ENCODE measurements around the gene LRMDA. TPM values are rescaled to one million over a fixed set of nuclear protein-coding genes. Genes with fewer than 3 reads are reported as not detected.
A peak's percentile ranks its signal among the peaks of the same experiment; 100 is the strongest.

The LRMDA gene
- total RNA-seq, 4 donors from 2014 or later: 1.5 to 15.7 (median 4.6) TPM

DNA sequence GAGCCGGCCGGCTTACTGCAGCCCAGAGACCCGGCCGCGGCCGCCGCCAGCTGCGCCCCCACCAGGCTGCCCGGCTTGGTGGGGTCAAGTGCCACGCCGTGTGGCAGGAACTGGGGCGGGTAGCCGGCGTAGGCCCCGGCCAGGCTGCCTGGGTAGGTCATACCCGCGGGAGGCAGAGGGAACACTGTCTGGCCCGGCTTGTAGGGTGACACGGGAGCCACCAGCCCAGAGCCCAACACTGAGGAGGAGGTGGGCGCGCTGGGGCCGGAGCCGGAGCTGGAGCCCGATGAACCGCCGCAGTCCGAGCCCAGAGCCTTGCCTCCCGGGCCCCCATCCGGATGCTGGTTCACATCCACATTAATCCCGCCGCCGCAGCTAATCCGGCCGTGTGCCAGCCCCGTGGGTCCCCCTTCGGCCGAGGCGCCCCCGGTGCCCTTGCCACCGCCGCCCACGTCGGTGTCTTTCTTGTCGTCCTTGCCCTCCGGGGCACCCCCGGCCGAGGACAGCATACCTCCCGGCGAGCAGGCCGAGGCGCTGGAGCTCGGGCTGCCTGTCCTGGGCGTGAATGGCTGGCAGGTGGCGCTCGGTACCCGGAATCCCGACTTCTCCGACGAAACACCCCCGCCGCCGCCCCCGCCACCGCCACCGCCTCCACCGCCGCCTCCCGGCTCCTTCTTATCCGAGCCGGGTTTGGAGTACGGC is 31.8 kb upstream of the LRMDA start:
- peak overlapping the region; percentile 81 to 82 for H3K4me3 ChIP-seq
- no peaks in the 10 kb centered on the region for H3K36me3 ChIP-seq
- no peaks in the 10 kb centered on the region for H3K9me3 ChIP-seq
- H3K27ac ChIP-seq: peak overlapping the region; percentile 97 to 98
- TF ChIP-seq POLR2A (IDR thresholded peaks at IDR 0.05) (no peak), CTCF (IDR thresholded peaks at IDR 0.05) (peak; percentile 50 to 79 (median 58))
- H3K4me1 ChIP-seq: peaks cover 0 to under 1% of the 10 kb centered on the region in 2 donors
- intact Hi-C loops (cut with DNase I; ENCODE audit: low total_unique reads): loop anchor here (5.0 to 10.0 kb wide), 4 partner anchors 505 to 905 kb away; no protein-coding TSS in a partner anchor
- DNase-seq: peak; percentile 85 to 88
- no peaks in the 10 kb centered on the region for H3K27me3 ChIP-seq

DNA sequence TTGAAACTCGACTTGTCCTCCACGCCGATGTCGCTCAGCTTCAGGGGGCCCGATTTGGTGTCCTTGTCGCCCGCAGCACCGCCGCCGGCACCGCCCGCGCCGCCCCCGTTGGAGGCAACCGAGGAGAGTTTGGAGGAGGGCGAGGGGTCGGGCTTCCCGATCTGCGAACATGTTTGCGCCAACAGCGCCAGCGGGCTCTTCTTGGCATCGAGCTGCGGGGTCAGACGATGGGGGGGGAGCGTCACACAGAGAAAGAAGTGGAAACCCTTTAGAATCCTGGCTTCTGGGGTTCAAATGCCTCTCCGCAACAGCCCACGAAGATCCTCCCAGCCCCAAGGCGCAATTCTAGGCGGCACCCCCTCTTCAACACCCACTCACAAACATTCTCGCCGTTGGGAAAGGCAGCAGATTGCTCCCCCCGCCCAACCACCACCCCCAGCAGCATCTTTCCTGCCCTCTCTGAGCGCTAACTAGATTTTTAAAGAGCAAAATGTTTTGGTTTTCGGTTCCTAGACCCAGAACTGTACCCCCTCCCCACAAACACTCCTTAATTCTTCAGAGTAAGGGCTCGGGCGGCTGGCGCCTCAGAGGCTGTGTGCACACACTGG is 31.2 kb upstream of the LRMDA start:
- intact Hi-C loops (cut with DNase I; ENCODE audit: low total_unique reads): no loop called here
- peaks cover 0 to 7% of the 10 kb centered on the region in 2 donors for H3K4me1 ChIP-seq
- no peaks in the 10 kb centered on the region for H3K36me3 ChIP-seq
- DNase-seq: no peak
- TF ChIP-seq POLR2A (IDR thresholded peaks at IDR 0.05) (no peak), CTCF (IDR thresholded peaks at IDR 0.05) (no peak)
- H3K27me3 ChIP-seq: no peaks in the 10 kb centered on the region
- H3K9me3 ChIP-seq: no peaks in the 10 kb centered on the region
- peak overlapping the region; percentile 81 to 82 for H3K4me3 ChIP-seq
- H3K27ac ChIP-seq: peak overlapping the region; percentile 97 to 98

GRCh38 chr10:75400771-75401568 is 30.5 kb upstream of the LRMDA start:
- H3K9me3 ChIP-seq: no peaks in the 10 kb centered on the region
- no peak for TF ChIP-seq CTCF (IDR thresholded peaks at IDR 0.05)
- TF ChIP-seq POLR2A (IDR thresholded peaks at IDR 0.05): no peak
- peak overlapping the region; percentile 81 to 82 for H3K4me3 ChIP-seq
- intact Hi-C loops (cut with DNase I; ENCODE audit: low total_unique reads): no loop called here
- peaks cover 0 to 7% of the 10 kb centered on the region in 2 donors for H3K4me1 ChIP-seq
- H3K27me3 ChIP-seq: no peaks in the 10 kb centered on the region
- no peaks in the 10 kb centered on the region for H3K36me3 ChIP-seq
- H3K27ac ChIP-seq: peak overlapping the region; percentile 97 to 98
- DNase-seq: peak; percentile 48 to 61

GRCh38 chr10:75401569-75402485 is 29.6 kb upstream of the LRMDA start, which contains the start of gene ZNF503:
Gene ZNF503, minus strand, starts transcription at chr10:75401764. Its CDS starts 345 bp downstream, at chr10:75401419.
- Histone ChIP-seq H3K27me3 (no peaks in the 10 kb centered on the region), H3K36me3 (no peaks in the 10 kb centered on the region), H3K4me1 (peaks cover 0 to 7% of the 10 kb centered on the region in 2 donors), H3K4me3 (peak within 1 kb of the TSS; percentile 81 to 82), H3K27ac (peak within 1 kb of the TSS; percentile 97 to 98), H3K9me3 (no peaks in the 10 kb centered on the region)
- TF ChIP-seq CTCF (IDR thresholded peaks at IDR 0.05): peak; percentile 16 to 76 (median 38)
- peak; percentile 98 to 99 for TF ChIP-seq POLR2A (IDR thresholded peaks at IDR 0.05)
- intact Hi-C loops (cut with DNase I; ENCODE audit: low total_unique reads): no loop called here
- DNase-seq: peak; percentile 98 to 99
